RPMI7951 (cell line): ENCODE results near the gene CHURC1. TPM values are rescaled to one million over a fixed set of nuclear protein-coding genes. Genes with fewer than 3 reads are reported as not detected.

Experiments used
- DNase-seq: peaks from one replicate; pipeline ENCODE4 v3.0.0-alpha.2; 2012; ENCODE audit warnings: low read depth
- total RNA-seq: library from RNA; depleted of rRNA; stranded (reverse); fragments of >200 nt; shearing (Covaris generic); gene quantifications from 2 replicates; pipeline ENCODE4 v1.2.3, GENCODE V29; 2014; rRNA removed

CHURC1 gene
- 55.1 and 62.2 TPM in 2 replicates for total RNA-seq

DNA sequence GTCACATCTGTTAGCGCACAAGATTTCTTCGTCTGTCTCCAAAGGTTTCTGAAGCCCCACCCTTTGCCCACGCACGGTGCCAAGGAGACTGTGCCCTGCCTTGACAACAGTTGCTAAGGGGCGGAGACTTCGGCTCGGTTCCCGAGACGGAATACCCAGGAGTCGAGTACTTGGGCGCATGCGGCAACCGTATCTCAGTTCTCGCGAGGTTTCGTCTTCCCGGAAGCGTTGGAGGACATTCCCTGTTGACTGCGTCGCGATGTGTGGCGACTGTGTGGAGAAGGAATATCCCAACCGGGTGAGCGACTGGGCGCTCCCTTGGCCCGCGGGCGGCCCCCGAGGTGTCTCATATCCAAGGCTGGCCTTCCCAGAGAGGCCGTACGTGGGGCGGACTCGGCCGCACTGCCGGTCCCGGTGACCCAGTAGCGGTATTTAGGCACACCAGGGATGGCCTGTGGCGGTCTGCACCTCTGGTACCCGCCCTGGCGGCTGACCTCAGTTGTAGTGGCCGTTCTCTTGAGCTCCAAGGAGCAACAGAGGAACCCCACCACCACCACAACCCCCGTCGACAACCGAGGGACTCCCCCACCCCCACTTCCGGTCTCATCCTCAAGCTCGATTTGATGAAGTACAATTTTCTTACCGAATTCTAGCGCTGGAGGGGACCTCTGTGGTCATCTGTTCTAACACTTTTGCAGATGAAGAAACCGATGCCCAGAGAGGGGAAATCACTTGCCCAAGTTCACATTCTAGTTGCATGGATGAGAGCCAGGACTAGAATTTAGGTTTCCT is at the start of gene CHURC1:
TSS of gene CHURC1 (plus strand) at position 219 of the 792 bp plus-strand sequence. CDS start at position 260, 41 bp downstream.
- DNase-seq: peak; percentile 97

DNA sequence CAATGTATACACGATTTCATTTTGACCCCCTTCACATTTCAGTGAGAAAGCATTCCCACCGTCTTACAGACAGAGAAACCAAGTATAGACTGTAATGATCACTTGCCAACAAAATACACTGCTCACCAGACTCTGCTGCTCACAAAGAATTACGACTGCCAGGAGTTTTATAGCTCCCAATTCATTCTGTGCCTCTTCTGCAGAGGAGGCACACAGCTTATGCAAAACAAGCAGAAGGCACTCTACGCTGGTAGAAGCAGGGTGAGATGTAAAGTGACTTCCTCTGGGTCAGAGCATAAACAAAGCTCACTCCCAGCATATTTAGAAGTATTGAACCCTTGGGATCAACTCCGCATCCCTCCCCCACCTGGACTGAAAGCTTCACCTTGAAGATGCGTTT is 49.1 kb upstream of the CHURC1 start:
- DNase-seq: no peak

DNA sequence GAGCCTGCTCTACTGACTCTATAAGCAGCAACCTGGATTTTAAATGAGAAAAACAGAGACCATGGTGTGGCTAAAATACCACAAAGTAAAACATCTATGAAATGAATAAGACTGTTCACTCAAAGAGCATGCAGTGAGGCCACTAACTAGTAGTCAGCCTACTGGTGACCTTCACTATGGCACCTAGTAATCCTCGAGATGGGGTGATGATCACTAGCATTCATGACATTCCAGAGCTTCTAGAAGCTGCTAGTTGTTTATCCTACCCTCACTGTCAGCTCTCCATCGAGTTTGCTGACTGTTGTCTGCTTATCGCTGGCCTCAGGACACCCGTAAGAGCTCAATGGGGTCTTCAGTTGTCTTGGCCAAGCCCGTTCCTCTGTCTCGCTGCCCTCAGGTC is 48.3 kb upstream of the CHURC1 start:
- DNase-seq: no peak

GRCh38 chr14:64867182-64867581 is 47.1 kb upstream of the CHURC1 start:
- DNase-seq: no peak

DNA sequence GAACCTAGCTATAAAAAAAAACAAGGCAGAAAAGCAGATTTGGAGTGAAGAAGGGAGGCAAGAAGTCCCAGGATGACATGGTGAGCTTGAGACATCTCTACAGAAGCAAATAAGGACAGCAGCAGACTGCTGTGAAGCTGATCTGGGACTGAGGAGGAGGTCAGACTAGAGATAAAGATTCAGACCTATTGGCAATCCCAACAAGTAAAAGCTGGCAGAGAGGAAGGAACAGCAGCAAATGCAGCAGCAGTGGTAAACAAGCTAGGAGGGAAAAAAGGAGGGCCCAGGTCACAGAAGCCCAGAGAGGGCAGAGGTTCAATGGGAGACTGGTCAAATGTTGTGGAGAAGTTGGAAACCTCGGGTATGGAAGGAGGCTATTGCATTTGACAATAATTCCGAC is 45.9 kb upstream of the CHURC1 start:
- DNase-seq: no peak

DNA sequence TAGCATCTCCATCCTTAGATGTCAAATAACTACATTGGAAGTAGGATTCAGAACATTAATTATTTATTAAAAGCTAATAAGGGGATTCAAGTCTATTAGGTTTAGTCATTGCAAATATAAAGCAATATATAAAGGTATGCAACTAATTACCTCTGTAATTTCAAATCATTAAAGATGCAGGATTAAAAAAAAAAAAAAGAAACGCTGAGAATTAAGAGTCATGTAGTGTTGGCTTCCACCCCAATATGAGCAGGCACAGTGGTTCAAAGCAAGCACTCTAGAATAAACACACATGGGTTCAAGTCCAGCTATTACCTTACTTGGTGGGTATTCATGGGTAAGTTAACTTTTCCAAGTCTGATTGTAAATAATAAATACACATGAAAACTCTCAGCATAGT is 45.4 kb upstream of the CHURC1 start:
- DNase-seq: no peak

- no peak for DNase-seq
Measured at GRCh38 chr14:64870160-64870559, 44.1 kb upstream of the CHURC1 start.

GRCh38 chr14:64871344-64871743 is 42.9 kb upstream of the CHURC1 start:
- DNase-seq: no peak

- DNase-seq: no peak
Measured at GRCh38 chr14:64873506-64874219, 40.6 kb upstream of the CHURC1 start.

GRCh38 chr14:64875350-64875749 is 38.9 kb upstream of the CHURC1 start:
- no peak for DNase-seq

DNA sequence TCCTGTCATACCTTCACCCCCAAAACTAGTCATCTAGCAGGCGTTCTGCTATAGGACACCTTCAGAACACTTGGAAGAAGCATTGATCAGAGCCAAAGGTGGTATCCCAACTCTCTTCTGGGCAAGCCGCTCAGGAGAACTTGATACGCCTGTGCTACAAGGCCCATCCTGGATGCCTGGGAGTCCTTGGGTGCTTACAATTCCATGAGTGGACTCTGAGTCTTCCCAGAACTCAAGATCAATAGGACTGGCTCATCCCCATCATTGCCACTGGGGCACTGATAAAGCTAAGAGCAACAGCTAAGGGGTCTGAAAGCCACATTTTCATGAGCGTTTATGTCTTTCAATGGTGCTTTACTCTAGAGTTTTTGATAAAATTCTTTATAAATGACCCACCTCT is 36.4 kb upstream of the CHURC1 start:
- DNase-seq: no peak

- DNase-seq: no peak
Measured at GRCh38 chr14:64878837-64879634, 35.2 kb upstream of the CHURC1 start.

DNA sequence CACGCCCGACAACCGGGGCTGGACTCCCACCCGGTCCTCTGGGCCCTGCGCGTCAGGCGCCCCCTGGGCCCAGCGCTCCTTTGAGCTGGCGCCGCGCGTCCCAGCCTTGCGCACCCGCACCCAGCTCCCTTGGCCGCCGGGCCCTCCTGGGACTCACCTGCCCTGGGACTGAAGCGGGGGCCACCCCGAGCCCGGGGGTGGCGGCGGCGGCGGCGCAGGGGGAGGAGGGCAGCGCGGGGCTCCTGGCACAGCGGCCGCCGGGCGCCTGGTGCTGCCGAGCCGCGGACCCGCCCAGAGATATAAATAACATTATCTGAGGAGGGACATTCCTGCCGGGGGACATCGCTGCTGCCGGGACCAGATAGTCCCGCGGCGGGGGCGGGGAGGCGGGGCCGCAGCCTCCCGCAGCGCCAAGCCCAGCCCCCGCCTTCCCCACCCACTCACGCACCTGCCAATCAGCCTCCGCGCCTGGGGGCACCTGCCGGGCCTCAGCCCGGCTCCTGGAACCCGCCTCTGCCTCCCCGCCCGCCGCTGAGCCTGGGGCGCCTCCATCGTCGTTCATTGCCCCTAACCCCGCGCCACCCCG is 34.5 kb upstream of the CHURC1 start, which contains the start of gene SPTB:
TSS of gene SPTB (minus strand) at position 273 of the 586 bp plus-strand sequence. CDS start 56,813 bp downstream, outside the sequence.
- DNase-seq: no peak

GRCh38 chr14:64880221-64881121 is 33.8 kb upstream of the CHURC1 start:
- peak; percentile 14 for DNase-seq

DNA sequence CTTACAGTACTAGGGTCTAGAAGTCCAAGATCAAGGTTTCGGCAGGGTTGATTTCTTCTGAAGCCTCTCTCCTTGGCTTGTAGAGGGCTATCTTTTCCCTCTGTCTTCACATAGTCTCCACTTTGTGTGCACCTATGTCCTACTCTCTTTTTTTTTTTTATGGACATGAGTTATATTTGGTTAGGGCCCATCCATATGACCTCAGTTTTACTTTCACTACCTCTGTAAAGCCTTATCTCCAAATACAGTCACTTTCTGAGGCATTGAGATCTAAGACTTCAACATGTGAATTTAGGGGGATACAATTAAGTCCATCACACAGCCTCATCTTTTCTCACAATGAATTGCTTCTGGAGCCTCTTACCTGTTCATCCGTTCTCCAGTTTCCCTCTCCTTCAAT is 28.7 kb upstream of the CHURC1 start:
- no peak for DNase-seq

GRCh38 chr14:64889352-64889751 is 24.9 kb upstream of the CHURC1 start:
- no peak for DNase-seq

- no peak for DNase-seq
Measured at GRCh38 chr14:64891173-64891838, 22.9 kb upstream of the CHURC1 start.

- peak; percentile 55 for DNase-seq
Measured at GRCh38 chr14:64891839-64892375, 22.3 kb upstream of the CHURC1 start.

GRCh38 chr14:64899958-64900357 is 14.3 kb upstream of the CHURC1 start:
- DNase-seq: no peak

DNA sequence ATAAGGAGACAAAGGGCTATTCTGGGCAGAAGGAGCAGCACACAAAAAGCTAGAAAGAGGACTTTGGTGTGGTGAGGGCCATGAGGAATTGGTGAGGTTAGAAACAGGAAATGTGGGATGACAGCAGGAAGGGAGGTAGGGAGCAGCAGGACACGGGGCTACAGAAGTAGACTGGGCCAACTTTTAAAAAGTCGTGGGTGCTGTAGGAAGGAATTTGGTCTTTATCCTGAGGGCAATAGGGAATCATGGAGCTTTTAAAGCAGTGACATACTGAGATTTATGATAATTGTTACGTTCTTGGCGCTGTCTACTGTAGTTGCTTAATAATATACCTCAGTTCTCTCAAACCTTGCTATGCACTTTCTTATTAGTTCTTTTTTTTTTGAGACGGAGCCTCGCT is 8.2 kb upstream of the CHURC1 start:
- peak; percentile 16 for DNase-seq
